Activated CD4-positive, CD25-positive, alpha-beta regulatory T cell treated with anti-CD3 and anti-CD28 coated beads, Interleukin-2, amount 50 U/mL, for 16 hours (primary cell): ENCODE data around the gene ZNF423.
"Not testable (repeated sequence)": the region's sequence is repeated elsewhere in the genome, so short reads cannot be mapped to it uniquely, and the experiment has no call there.

Experiments
- DNase-seq: peaks from one replicate; pipeline ENCODE4 v3.0.0-alpha.2; 2020; ENCODE audit warnings: low read depth, low spot score

ZNF423 gene

GRCh38 chr16:49587511-49587910, 268.4 kb downstream of the ZNF423 start:
- no peak for DNase-seq

- DNase-seq: no peak
Observed at GRCh38 chr16:49586466-49587450, 269.2 kb downstream of the ZNF423 start.

GRCh38 chr16:49585143-49585832, 270.6 kb downstream of the ZNF423 start:
- no peak for DNase-seq

GRCh38 chr16:49583911-49584310, 272.0 kb downstream of the ZNF423 start:
- DNase-seq: no peak

GRCh38 chr16:49581630-49582298, 274.1 kb downstream of the ZNF423 start:
- DNase-seq: no peak

GRCh38 chr16:49580751-49581303, 275.1 kb downstream of the ZNF423 start:
- no peak for DNase-seq

GRCh38 chr16:49578435-49579024, 277.4 kb downstream of the ZNF423 start:
- DNase-seq: no peak

GRCh38 chr16:49578018-49578417, 277.9 kb downstream of the ZNF423 start:
- DNase-seq: no peak

GRCh38 chr16:49576941-49577340, 279.0 kb downstream of the ZNF423 start:
- DNase-seq: no peak

- no peak for DNase-seq
Observed at GRCh38 chr16:49576173-49576494, 279.8 kb downstream of the ZNF423 start.

GRCh38 chr16:49575346-49576172, 280.4 kb downstream of the ZNF423 start:
- no peak for DNase-seq

- no peak for DNase-seq
Observed at GRCh38 chr16:49574826-49575225, 281.1 kb downstream of the ZNF423 start.

GRCh38 chr16:49567950-49568349, 288.0 kb downstream of the ZNF423 start:
- DNase-seq: no peak

- DNase-seq: no peak
Observed at GRCh38 chr16:49566432-49566831, 289.5 kb downstream of the ZNF423 start.

- no peak for DNase-seq
Observed at GRCh38 chr16:49564496-49565229, 291.2 kb downstream of the ZNF423 start.

GRCh38 chr16:49563666-49564065, 292.2 kb downstream of the ZNF423 start:
- no peak for DNase-seq

- not testable (repeated sequence) for DNase-seq
Observed at GRCh38 chr16:49562894-49563293, 293.0 kb downstream of the ZNF423 start.

- no peak for DNase-seq
Observed at GRCh38 chr16:49562228-49562627, 293.7 kb downstream of the ZNF423 start.

- no peak for DNase-seq
Observed at GRCh38 chr16:49560004-49560830, 295.7 kb downstream of the ZNF423 start.
